ENCODE data around the gene SLC13A1.
A peak's percentile ranks its signal among the peaks of the same experiment; 100 is the strongest.

Gene SLC13A1

DNA sequence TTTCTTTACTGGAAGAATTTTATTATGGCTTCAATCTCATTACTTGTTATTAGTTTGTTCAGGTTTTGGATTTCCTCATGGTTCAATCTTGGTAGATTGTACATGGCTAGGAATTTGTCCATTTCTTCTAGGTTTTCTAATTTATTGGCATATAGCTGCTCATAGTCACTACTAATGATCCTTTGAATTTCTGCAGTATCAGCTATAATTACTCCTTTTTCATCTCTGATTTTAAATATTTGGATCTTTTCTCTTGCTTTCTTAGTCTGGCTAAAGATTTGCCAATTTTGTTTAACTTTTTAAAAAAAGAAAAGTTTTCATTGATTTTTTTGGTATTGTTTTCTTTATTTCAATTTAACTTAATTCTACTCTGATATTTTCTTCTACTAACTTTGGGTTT, 59.2 kb downstream of the SLC13A1 start:
- no peak overlapping the region for H3K27ac ChIP-seq
- TF ChIP-seq ZFX (IDR thresholded peaks at IDR 0.05; ENCODE audit: borderline replicate concordance), result no peak
- TF ChIP-seq, protein P1, sequence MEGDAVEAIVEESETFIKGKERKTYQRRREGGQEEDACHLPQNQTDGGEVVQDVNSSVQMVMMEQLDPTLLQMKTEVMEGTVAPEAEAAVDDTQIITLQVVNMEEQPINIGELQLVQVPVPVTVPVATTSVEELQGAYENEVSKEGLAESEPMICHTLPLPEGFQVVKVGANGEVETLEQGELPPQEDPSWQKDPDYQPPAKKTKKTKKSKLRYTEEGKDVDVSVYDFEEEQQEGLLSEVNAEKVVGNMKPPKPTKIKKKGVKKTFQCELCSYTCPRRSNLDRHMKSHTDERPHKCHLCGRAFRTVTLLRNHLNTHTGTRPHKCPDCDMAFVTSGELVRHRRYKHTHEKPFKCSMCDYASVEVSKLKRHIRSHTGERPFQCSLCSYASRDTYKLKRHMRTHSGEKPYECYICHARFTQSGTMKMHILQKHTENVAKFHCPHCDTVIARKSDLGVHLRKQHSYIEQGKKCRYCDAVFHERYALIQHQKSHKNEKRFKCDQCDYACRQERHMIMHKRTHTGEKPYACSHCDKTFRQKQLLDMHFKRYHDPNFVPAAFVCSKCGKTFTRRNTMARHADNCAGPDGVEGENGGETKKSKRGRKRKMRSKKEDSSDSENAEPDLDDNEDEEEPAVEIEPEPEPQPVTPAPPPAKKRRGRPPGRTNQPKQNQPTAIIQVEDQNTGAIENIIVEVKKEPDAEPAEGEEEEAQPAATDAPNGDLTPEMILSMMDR (IDR thresholded peaks at IDR 0.05), result no peak

DNA sequence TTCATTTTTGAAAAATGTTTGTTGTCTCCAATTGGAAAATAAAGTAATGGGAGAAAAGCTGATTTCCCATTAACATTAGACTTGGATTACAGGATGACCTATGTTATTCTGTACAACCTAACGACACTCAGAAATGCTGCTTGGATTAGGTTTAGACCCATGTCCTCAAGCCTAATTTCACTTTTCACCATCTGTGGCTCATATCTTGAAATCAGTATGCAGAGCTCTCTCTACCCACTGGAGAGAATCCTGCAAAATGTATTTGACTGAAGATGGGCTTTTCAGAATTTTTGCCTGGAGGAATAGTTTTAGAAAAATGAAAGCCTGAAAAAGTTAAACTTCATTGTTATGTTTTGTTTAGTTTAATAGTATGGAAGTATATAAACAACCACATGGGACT, 63.8 kb downstream of the SLC13A1 start:
- TF ChIP-seq, protein P1 (IDR thresholded peaks at IDR 0.05), result no peak
- TF ChIP-seq ZFX (IDR thresholded peaks at IDR 0.05; ENCODE audit: borderline replicate concordance), result no peak
- H3K27ac ChIP-seq, result no peak overlapping the region

DNA sequence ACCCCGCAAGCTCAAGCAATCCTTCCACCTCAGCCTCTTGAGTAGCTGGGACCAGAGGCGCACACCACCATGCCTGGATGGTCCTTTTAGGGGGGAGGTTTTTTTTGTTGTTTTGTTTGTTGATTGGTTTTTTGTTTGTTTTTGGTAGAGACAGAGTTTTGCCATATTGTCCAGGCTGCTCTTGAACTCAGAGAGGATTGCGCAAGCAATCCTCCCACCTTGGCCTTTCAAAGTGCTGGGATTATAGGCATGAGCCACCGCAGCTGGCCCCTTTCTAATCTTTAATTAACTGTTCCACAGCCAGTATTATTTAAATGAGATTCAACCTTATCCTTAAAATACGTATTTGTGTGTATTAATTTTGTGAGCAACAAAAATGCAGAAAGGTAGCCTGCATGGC, 65.8 kb downstream of the SLC13A1 start:
- TF ChIP-seq ZFX (IDR thresholded peaks at IDR 0.05; ENCODE audit: borderline replicate concordance), result no peak
- H3K27ac ChIP-seq, result no peak overlapping the region

DNA sequence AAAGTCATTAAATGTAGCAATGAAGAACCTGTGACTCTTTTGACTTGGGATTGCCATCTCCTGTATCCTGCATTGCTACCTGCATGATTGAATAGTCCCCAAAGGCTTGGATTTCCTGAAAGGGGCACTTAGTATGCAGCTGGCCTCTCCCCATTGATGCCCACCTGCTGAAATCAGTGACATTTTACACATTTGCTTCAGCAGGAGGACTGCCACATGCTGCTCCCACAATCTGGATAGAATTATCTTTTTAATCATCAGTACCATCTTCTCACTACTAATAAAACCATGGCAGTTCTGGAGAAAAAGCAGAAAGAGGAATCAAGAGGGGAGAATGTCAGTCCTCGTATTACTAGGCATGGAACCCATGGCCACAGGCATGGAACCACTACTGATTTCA, 67.8 kb downstream of the SLC13A1 start:
- TF ChIP-seq, protein P1 (IDR thresholded peaks at IDR 0.05), result no peak

DNA sequence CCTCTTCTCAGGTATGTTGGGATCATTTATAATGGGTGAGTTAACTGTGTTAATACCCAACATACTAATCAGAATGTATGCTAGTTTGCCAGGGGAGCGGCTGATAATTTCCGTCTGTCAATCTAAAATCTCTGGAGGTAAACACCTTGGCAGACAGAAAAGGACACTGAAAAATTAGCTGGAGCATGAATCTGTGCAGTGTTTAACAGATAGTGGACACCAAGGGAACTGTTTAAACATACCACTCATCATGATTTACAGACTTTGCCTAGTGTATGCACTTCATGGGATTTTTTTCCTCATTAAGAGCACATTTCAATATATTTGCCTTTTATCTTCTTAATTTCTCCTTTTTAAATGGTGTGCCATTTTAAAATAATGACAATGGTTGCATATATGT, 68.2 kb downstream of the SLC13A1 start:
- TF ChIP-seq, protein P1 (IDR thresholded peaks at IDR 0.05), result peak; percentile 19; the same call in 1 of the 2 replicates
- no peak for TF ChIP-seq ZFX (IDR thresholded peaks at IDR 0.05; ENCODE audit: borderline replicate concordance)
- H3K27ac ChIP-seq, result no peak overlapping the region

More for the DNA sequence above, 67.8 kb downstream of the SLC13A1 start:
- H3K27ac ChIP-seq, result no peak overlapping the region

DNA sequence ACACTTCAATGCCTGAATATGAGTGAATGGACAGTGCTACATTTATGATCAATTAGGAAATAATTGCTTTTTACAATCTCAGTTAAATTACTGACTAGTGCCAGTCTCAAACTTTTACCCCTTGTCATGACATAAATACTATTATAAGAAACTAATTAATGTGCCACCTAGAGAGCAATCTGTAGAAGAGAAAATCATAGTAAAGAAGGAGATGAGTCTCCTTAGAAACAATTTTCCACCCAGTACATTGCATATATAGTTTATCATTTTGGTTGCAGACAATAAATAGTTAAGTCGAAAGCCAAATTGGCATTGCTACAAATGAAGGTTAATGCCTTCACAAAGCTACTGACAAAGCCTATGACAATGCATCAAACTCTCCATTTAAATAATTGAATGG, 68.6 kb downstream of the SLC13A1 start:
- H3K27ac ChIP-seq, result no peak overlapping the region
- TF ChIP-seq ZFX (IDR thresholded peaks at IDR 0.05; ENCODE audit: borderline replicate concordance), result no peak
- TF ChIP-seq, protein P1 (IDR thresholded peaks at IDR 0.05), result peak; percentile 51

DNA sequence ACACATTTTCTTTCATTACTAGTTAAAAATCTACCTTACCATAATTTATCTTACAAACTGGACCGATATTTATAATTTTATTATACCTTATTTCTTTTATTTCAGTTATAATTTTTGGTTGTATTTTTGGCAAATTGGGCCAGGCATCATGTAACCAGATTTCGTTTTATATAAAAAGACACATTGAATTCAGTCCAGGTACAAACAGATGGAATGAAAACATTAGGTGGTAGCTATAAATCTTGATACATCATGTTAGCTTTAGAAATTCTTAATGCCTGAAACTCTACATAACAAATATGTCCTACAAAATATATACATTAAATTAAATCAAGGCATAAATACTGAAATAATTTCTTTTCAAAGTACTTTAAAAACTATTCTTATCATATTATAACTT, 73.1 kb downstream of the SLC13A1 start:
- TF ChIP-seq, protein P1 (IDR thresholded peaks at IDR 0.05), result no peak
- TF ChIP-seq ZFX (IDR thresholded peaks at IDR 0.05; ENCODE audit: borderline replicate concordance), result no peak
- no peak overlapping the region for H3K27ac ChIP-seq

DNA sequence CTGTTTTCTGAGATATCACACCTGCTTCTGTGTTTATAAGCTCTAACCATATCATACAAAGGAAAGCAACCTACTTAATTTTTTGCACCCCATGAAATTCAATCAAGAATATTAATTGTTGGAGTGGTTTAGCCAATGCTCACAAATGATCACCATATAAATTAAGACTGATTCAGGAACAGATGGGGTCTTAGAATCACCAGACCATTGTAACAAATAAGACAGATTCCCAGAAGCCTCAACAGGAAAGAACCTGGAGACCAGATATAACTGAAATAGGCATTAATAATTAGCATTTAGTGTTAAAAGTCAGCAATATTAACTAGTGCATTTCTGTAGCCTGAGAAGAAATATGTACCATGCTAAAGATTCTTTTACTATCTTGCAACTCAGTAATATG, 73.6 kb downstream of the SLC13A1 start:
- H3K27ac ChIP-seq, result no peak overlapping the region
- TF ChIP-seq, protein P1 (IDR thresholded peaks at IDR 0.05), result no peak
- no peak for TF ChIP-seq ZFX (IDR thresholded peaks at IDR 0.05; ENCODE audit: borderline replicate concordance)
